AG09309 (cell line): ENCODE results near the gene NPHP4.

Experiments used
- DNase-seq: peaks from one replicate; pipeline ENCODE4 v3.0.0-alpha.2; 2010; ENCODE audit warnings: low read depth
- H3K4me3 ChIP-seq: 2 replicates; pipeline ENCODE4 v1.5.1; 2011; ENCODE audit warnings: mild to moderate bottlenecking, low read depth, low read length, moderate library complexity; ENCODE audit not compliant: control insufficient read depth
- TF ChIP-seq, protein P1 (sequence below): IDR thresholded peaks from 2 replicates; pipeline ENCODE4 v1.5.1; 2011; ENCODE audit warnings: mild to moderate bottlenecking, low read depth, low read length, inconsistent platforms; ENCODE audit not compliant: insufficient read depth, control insufficient read depth; ENCODE audit errors: missing control alignments

NPHP4 gene

DNA sequence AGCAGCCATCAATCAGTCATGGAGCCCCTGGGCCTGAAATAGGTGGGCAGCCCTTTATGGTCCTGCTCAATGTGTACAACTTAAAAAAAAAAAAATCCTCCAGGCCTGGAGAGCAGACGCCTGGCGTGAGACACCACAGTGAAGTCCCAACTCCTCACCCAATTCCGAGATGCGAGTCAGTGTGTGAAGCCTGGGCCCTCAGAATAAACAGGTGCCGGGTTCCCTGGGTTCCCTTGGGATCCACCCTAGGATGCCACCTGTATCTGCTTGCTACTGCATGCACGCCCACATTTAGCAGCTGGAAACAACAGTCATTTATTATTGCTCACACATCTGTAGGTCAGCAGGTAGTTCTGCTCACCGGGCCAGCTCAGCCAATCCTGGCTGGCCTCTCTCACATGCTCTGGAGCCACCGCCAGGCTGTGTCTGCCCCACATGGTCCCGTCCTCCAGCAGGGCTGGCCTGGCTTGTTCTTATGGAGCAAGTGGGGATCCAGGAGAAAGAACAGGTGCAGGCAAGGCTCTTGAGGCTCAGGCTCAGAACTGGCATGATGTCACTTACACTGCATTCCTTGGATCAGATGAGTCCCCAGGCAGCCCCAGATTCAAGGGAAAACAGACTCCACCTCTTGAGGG lies 172.7 kb downstream of the NPHP4 start:
- no peak for DNase-seq
- TF ChIP-seq, protein P1, sequence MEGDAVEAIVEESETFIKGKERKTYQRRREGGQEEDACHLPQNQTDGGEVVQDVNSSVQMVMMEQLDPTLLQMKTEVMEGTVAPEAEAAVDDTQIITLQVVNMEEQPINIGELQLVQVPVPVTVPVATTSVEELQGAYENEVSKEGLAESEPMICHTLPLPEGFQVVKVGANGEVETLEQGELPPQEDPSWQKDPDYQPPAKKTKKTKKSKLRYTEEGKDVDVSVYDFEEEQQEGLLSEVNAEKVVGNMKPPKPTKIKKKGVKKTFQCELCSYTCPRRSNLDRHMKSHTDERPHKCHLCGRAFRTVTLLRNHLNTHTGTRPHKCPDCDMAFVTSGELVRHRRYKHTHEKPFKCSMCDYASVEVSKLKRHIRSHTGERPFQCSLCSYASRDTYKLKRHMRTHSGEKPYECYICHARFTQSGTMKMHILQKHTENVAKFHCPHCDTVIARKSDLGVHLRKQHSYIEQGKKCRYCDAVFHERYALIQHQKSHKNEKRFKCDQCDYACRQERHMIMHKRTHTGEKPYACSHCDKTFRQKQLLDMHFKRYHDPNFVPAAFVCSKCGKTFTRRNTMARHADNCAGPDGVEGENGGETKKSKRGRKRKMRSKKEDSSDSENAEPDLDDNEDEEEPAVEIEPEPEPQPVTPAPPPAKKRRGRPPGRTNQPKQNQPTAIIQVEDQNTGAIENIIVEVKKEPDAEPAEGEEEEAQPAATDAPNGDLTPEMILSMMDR: no peak
- no peak overlapping the region for H3K4me3 ChIP-seq

DNA sequence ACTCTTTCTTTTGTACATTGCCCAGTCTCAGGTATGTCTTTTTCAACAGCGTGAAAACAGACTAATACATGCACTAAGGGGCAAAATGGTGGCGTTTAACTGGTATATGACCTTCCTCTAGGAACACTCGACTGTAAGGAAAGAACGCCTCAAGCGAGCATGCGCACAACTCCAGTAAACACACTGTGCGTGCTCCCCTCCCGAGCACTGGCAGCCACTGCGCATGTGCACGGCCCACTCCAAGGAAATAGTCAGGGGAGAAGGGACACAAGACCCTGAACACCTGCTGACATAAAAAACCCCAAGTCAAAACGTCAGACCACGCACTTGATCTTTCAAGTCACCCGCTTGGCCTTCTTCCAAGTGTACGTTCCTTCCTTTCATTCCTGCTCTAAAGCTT lies 173.5 kb downstream of the NPHP4 start:
- no peak for DNase-seq
- TF ChIP-seq, protein P1: no peak
- no peak overlapping the region for H3K4me3 ChIP-seq

DNA sequence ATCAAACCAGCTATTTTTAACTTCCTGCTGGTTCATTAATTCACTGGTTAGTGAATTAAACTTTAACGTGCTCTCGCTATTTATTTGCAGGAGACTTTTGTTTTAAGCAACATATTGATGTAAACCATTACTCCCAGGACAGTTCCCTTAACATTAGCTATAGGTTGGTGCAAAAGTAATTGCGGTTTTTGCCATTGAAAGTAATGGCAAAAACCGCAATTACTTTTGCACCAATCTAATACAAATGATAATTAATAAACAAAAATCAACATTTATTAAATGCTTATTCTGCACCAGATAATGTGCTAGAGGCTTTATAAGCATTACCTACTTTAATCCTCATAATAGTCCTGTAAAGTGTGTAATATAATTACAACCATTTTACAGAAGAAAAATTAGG lies 176.5 kb downstream of the NPHP4 start:
- no peak overlapping the region for H3K4me3 ChIP-seq
- TF ChIP-seq, protein P1: no peak
- DNase-seq: no peak

DNA sequence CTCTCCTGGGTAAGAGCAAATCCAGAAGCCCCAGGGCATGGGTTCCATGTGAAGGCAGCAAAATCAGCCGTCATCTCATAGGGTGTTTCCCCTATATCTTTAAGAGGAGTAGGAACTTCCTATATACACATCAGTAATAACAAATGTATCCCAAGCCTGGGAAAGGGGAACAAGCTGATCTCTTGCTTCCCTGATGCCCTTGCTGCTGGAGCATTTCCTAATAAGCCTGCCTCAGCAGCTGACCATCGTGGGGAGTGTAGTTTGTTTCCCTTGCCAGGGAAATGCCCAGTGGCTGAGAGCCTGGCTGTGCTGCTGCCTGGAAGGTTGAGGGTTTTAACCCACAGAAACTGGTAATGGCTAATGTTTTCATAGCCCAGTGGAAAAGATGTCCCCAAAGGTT lies 177.0 kb downstream of the NPHP4 start:
- TF ChIP-seq, protein P1: no peak
- H3K4me3 ChIP-seq: no peak overlapping the region
- DNase-seq: no peak

DNA sequence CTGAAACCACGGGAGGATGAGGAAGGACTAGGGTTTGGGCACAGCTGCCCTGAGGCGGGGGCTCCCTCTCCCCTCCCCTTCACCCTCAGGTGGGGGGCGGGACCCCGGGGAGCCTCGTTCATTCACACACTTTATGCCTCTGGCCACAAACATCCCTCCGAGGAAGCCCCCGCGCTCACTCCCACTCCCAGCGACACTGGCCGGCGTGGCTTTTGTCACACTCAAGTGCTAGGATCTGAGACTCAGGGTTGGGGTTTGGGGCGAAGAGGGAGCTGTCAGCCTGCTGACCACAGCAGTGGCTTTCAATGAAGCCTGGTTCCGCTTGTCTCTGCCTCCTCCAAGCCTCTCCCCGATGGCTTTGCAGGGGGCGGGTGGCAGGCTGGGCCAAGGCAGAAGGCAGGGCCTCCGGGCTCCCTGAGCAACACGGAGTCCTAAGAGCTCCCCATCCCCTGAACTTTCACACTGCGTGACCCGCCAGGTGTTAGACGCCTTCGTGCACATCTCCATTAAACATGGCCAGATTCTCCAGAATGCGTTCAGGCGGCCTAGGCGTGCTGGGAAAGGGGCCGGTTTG lies 178.1 kb downstream of the NPHP4 start:
- no peak for DNase-seq
- TF ChIP-seq, protein P1: no peak
- H3K4me3 ChIP-seq: no peak overlapping the region

DNA sequence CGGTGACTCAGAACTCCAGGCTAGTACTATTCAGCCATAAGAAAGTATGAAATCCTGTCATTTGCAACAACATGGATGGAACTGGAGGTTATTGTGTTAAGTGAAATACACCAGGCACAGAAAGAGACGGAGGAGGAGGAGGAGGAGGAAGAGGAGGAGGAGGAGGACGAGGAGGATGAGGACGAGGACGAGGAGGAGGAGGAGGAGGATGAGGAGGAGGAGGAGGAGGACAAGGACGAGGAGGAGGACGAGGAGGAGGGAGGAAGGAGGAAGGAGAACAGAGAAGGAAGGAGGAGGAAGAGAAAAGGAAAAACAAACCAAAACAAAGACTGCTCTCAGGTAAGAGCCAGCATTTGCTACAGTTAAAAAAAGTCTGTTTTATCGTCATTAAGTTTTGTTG lies 178.7 kb downstream of the NPHP4 start:
- H3K4me3 ChIP-seq: no peak overlapping the region
- no peak for DNase-seq
- TF ChIP-seq, protein P1: no peak
